Lung microvascular endothelial cell (primary cell): ENCODE results near the gene B4GALT5. TPM values are rescaled to one million over a fixed set of nuclear protein-coding genes. Genes with fewer than 3 reads are reported as not detected.
"Not testable (repeated sequence)": the region's sequence is repeated elsewhere in the genome, so short reads cannot be mapped to it uniquely, and the experiment has no call there.

Source experiments
- DNase-seq, 2 donors: peaks; one replicate each; pipeline versions ENCODE4 v3.0.0 to v3.0.0-alpha.2; 2010; ENCODE audit warnings: low read depth in 2 of 2
- total RNA-seq: library from RNA; depleted of rRNA; stranded (reverse); fragments of >200 nt; gene quantifications from 2 replicates; pipeline ENCODE4 v1.2.1, GENCODE V29; 2014

Gene B4GALT5
- total RNA-seq, 1 donor from 2014 or later, result 61.9 TPM

DNA sequence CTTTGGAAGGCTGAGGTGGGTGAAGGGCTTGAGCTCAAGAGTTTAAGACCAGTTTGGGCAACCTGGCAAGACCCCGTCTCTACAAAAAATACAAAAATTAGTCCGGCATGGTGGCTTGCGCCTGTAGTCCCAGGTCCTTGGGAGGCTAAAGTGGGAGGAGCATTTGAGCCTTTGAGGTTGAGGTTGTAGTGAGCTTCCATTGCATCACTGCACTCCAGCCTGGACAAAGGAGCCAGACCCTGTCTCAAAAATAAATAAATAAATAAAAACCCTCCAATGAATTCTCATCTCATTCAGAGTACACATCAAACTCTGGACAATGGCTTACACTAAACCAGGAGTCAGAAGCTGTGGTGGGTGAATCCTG is 31.8 kb downstream of the B4GALT5 start:
- no peak for DNase-seq

DNA sequence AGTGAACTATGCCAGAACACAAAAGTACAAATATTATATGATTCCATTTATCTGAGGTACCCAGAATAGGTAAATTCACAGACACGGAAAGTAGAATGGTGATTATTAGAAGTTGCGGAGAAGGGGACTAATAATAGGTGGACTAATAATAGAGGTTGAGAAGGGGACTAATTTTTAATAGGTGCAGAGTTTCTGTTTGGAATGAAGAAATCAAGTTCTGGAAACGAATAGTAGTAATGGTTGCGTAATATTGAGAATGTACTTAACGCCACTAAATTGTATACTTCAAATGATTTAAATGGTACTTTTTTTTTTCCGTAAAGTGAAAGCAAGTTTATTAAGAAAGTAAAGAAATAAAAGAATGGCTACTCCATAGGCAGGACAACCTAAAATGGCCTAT is 33.2 kb downstream of the B4GALT5 start:
- DNase-seq, result no peak

DNA sequence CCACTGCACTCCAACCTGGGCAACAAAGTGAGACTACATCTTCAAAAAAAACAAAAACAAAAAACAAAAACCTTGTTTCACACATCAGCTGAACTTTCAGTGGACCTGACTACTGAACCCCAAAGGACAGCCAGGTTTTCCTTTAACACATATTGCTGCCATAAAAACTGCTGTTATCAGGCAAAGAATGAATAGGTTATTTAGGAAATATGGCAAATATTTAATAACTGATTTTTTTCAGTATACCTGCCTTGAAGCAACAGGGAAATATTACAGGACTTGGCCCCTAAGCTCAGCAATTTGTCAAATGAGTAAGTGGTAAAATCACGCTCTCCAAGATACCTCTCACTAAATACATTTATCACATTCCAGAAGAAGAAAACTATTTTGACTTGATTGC is 34.0 kb downstream of the B4GALT5 start:
- no peak for DNase-seq

DNA sequence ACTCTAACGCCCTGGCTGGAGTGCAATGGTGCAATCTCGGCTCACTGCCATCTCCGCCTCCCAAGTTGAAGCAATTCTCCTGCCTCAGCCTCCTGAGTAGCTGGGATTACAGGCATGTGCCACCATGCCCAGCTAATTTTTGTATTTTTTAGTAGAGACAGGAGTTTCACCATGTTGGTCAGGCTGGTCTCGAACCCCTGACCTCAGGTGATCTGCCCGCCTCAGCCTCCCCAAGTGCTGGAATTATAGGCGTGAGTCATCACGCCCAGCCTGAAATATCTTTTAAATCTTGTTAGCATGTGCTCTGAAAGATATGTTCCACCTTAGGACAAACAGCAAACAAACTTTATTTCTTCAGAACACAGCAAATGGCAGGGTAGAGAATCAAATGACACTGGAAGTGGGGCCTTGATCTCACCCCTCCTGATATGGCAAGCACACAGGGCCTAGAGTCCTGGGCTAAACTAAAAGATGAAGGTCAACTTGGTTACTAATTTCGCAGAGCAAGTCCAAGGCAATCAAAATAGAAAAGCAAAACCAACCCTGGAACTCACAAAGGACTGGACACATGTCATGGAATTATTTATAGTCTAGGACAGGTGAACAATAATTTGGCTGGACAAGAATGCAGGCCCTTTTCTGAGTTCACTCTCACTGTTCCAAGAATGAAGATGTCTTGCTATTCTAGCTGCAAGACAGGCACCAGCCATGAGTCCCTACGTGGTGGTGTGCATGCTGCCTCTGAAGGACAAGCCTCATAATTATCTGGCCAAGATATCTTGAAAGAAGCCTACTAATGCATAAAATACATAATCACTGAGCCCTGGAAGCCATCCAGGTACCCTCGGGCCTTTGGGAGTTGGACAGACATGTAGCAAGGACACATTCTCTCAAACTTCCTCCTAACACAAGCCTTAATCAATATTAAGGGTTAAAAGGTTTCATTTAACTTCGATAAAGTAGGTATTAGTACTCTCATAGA is 35.6 kb downstream of the B4GALT5 start:
- DNase-seq, result no peak

DNA sequence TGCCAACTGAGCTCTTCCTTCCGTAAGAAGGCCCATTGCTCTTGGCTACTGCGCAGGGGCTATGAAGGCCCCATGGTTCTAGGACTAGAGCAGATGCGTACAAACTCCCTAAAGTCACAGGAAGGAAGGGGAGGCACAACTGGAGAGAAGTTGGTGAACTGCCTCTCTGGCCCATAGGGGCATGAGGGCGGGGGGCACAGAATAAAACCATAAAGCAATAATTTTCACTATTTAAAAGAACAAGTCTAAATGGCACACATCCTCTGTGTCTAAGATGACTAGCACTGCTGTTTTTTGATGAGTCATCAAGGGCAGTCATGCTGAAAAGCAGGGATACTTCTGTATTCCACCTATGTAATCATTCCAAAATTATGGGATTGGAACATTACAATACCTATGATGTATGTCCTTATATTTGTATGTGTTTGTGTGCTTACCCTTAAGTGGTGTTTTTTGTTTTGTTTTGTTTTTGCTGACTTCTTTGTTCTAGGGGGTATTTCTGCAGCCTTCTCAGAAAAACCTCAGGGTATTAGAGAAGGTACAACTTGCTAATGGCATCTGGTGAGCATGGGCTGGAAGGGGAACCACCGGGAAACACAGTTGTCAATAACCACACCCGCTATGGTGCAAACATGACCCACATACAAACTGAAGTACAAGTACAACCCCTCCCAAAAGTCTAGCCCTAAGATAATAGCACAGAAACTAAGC is 36.9 kb downstream of the B4GALT5 start:
- peak in 1 of 2 donors; percentile 48 for DNase-seq

DNA sequence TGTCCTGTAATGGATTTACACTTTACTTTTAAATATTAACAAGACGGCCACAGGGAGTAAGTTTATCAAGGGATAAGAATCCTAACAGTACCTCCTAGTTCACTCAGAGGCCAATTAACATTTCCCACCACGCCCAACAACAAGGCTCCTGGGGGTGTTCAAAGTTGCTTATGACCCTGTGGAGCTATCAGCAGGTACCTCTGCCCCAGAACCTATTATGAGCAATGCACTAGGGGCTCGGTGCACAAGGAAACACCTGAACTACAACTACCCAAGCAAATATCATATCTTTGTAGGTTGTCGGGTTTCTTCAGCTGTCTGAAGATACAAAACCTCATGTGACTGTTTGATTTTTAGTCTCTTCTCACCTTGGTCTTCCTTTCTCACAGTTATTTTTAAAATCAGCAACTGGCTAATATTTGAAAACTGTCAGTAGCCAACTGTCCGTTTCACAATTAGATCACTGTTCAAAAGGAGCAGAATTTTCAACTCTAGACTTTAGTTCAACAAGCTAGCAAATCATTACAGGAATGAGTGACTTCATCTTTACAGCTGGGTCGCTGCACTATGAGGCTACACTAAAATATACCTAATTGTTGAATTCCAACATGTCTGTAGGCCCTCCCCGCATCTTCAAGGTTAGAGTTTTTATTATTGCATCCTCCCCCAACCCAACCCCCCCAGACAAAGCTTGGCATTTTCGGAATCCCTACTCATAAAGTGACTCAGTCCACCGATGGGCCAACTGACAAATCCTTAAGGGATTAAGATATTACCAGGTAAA is 38.1 kb downstream of the B4GALT5 start:
- no peak for DNase-seq

DNA sequence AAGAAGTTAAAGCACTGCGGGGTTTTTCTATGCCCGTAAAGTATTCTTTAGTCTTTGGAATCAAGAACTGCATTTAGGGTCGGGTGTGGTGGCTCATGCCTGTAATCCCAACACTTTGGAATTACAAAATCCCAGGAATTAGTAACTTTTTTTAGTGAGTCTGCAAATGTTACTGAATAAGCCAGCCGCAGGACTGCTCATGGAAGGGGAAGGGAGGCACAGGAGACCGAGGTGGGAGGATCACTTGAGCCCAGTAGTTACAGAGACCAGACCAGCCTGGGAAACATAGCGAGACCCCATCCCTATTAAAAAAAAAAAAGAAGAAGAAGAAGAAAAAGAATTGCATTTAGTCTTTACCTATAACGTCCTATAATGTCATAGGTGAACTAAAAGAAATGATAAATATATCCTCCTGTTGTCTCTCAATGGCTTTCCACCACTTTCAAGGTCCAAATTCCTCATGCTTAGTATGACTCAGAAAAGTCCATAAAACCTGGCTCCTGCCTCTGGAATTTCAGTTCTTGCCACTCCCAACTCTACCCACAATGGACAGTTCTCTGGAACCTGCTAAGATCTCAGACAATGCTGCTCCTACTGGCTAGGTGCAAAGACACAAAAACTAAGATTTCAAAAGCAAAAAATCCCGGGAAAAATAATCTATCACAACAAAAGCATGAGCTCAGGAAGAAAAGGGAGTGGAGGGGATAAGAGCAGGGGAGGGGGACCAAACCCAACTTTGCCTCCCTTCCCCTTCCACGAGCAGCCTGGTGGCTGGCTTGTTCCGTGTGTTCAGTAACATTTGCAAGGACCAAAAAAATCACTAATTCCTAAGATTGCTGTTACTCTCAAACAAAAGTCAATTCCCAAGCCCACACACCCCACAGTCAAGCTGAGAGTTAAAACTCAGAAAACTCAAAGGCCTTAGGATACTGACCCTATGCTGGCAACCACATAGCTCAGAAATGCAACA is 39.0 kb downstream of the B4GALT5 start:
- DNase-seq, result no peak

DNA sequence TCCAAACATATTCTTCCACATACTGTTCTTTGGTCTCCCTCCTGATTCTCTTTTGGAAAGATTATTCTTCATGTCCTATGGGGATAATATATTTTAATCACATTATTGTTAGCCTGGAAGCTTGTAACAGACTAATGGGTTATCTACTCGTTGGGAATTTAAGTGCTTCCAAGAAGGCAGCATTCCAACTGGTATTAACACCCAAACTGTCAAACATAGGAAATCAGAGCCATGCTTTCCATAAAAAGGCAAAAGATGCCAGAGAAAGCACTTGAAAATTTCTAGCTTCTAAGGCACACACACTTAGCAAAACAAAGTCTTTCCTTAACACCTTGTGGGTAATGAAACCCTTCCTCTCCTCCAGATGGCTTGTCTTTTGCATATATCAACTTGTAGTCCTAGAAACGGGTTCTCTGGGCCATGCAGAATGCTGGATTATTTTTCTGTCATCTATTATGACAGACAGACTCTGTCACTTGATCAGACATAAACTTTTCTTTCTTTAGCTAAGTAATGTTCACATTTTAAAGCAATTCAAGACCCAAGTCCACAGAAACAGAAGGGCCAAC is 41.5 kb downstream of the B4GALT5 start:
- DNase-seq, result no peak

DNA sequence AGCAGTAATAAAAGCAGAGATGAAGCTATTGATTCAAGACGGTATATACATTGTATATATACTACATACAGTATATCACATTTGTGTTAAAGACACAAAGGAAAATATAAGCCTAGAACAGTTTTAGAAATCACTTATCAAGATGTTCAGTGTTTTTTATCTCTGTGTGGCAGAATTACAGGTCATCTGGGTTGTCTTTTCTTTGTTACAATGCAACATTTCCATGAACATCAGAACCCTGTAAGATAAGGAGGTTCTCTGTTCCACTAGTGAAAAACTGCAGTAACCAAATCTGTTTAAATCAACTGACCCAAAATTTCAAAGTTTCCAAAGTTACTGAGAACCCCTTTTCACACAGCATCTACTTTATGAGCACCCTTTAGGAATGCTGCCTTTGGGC is 42.2 kb downstream of the B4GALT5 start:
- DNase-seq, result no peak

DNA sequence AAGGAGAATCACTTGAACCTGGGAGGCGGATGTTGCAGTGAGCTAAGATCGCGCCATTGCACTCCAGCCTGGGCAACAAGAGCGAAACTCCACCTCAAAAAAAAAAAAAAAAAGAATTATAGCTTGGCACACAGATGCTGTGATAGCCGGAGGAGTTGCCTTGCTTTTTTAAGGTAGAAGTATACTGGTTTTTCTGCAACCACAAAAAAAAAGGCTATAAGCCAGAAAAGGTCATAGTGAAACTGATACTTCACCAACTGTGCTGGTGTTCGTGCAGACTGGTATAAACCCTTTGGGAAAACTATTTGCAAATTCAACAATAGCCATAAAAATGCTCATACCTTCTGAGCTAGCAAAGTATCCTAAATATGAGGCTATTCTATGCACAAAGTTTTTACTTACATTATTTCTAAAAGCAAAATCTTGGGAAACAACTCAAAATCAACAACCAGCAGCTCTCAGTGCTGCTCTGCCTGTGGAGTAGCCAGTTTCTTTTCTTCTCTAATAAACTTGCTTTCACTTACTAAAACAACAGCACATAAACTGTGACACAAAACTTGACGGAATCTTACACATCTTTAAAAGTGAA is 44.0 kb downstream of the B4GALT5 start:
- no peak for DNase-seq

DNA sequence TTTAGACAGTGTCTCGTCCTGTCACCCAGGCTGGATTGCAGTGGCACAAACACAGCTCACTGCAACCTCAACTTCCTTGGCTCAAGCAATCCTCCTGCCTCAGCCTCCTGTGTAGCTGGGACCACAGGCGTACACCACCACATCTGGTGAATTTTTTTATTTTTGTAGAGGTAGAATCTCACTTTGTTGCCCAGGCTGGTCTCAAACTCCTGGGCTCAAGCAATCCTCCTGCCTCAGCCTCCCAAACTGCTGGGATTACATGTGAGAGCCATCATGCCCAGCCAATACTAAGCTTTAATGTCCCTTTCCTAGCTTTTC is 44.8 kb downstream of the B4GALT5 start:
- DNase-seq, result not testable (repeated sequence)

DNA sequence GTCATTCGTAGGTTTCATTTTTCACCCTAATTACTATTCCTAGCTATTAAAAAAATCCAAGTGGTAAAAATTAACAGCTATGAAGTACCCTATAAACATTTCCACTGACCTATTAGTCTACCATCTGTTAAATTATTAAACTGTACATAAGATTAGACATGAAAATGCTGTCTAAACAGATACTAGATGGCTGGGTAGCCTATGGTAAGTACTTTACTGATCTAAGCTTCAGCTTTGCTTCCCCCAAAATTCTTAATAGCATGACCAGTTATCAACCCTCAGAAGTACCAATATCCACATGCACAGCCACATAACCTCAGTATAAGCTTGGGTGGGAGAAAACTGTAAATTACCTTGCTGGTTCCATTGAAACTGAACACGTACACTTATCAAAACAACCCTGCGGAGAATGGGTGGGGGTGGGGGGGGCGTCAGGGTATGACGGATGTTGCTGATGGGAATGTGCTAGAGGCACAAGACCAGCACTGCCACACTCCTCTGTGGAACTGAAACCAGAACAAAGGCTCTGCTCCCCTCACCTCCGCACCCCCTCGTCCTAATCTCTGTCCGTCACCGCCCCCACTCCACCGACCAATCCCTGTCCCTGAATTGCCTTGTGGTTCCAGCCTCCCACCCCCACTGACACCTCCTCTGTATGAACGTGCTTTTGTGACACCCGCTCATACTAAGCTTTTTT is 45.3 kb downstream of the B4GALT5 start:
- DNase-seq, result peak in 1 of 2 donors; percentile 53

DNA sequence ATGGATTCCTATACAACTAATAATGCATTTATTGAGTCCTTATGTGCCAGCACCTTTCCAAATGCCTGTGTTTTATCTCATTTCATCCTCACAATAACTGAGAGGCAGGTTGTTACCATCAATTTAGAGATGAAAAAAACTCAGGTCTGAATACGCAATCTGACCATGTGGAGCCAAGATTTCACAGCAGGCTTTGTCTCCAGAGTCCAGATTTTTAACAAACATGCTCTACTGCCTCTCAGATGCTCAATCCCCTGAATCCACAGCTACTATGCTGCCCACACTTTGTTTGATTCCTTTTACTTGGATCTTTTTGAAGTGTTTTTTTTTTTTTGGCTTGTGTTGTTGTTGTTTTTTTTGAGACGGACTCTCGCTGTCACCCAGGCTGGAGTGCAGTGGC is 46.8 kb downstream of the B4GALT5 start:
- no peak for DNase-seq

DNA sequence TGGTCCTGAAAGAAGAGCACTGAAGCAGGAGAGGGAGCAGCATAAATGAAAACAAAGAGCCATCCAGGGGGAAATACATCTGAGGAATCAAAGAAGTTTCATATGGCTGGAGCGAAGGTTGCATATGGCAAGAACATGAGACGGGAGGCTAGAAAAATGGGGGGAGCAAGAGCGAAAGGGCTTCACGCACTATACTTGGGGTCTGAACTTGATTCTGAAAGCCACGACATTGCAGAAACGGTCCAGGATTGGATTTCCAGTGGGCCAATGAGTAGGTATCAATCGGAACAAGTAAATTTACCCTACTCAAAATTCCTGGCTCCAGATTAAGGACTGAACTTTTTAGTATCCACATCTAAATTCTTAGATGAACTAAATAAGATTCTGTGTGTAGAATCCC is 47.9 kb downstream of the B4GALT5 start:
- no peak for DNase-seq

DNA sequence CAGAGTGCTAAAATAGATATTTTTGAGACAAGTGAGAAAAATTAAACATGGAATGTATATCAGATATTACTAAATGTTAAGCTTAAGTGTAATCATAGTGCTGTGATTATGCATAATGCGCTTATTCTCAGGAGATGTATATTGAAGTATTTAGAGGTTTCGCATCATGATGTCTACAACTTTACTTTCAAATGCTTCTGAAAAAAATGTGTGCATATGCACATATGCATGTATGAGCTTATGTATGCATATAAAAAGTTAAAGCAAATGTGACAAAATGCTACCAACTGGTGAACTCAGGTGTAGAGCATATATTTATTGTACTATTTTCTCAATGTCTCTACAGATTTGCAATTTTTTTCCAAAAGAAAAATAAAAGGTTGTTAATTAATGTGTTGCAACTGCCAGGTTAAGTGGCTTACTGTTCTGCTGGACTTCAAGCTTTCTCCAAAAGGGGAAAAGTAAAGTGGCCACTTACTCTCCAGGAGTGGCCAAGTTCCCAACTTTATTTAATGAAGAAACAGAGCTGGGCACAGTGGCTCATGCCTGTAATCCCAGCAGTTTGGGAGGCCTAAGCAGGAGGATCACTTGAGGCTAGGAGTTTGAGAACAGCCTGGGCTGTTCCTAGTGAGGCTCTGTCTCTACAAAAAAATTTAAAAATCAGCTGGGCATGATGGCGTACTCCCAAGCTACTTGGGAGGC is 48.9 kb downstream of the B4GALT5 start:
- no peak for DNase-seq

DNA sequence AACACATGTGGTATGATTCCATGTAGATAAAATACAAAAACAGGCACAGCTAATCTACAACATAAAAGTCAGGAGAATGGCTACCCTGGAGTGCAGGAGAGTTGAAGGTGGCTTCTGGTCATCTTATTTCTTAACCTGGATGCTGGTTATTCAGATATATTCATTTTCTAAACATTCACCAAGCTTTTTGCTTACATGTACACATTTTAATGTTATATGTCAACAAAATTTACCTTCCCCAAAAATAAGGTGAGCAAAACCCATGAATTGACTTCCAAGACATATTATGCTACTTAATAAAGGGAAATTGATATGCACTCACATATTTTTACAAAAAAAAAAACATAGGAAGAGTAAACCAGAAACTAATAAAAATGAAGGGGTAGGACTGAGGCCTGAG is 50.6 kb downstream of the B4GALT5 start:
- no peak for DNase-seq

DNA sequence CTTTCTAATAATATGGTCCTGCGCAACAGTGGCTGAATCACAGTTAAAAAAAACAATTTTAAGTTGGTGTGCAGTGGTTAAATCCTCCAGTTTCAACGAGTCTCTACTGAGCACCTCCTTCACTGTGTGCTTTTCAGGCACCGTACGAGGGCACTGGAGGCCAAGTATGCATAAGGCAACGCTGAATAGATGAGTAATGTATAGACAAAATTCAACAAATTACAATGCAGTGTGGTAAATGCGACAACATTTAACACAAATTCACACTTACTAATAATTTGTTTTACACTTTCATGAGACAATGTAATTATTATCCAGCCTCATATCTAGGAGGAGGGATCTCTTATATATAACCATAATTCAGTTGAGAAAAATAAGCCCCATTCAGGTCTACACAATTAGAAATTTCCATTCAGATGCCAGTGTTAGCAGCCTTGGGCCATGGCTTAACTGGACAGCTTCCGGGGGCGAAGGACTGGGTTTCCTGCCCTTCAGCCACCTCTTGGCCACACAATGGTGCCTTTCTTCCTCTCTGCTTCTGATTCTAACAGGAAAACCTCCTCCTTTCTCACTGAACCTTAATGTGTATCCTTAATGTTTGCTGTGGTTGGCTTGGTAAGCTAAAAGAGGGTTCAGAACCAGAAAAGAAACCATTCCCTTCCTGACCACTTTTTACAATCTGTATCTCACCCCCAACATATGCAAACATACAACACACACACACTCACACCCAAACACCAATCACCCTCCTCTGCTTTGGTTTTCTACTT is 51.9 kb downstream of the B4GALT5 start:
- DNase-seq, result peak in 1 of 2 donors; percentile 43

DNA sequence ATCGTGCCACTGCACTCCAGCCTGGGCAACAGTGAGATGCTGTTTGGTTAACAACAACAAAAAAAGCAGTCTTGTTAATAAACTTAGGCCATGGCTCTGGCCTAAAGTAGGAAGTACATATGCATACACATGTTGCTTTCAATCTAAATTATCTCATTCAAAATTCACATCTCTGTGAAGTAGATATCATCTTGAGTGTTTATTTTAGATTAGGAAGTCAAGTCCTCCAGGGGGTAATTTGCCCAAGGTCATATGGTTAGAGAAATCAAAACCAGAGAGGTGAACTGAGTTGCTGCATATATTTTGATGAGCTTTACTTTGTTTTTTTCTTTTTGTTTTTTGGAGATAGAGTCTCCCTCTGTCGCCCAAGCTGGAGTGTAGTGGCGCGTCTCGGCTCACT is 52.8 kb downstream of the B4GALT5 start:
- no peak for DNase-seq
